ENCODE data around the gene HCAR2.

DNA sequence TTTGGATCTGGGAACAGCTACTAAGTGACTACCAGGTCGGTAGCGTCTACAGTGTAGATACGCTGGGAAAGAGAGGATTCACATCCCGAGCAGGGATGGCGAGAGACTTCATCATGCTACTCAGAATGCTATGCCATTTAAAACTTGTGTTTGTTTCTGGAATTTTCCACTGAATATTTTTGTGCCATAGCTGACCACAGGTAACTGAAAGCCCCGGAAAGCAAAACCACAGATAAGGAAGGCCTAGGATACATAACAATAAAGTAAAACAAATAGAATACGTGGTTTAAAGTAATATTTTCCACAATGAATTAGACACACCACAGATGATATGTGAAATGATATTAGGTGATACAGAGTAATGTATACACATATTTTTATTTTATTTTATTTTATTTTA, 35.4 kb upstream of the HCAR2 start:
- TF ChIP-seq CTCF (IDR thresholded peaks at IDR 0.05; ENCODE audit: poor library complexity) (no peak), EZH2 (IDR thresholded peaks at IDR 0.05; ENCODE audit: borderline replicate concordance) (no peak), EZH2phosphoT487 (IDR thresholded peaks at IDR 0.05; ENCODE audit: low read depth, severe bottlenecking, unreplicated experiment) (no peak)
